ENCODE results near the gene LYRM1.
"Not testable (repeated sequence)": the region's sequence is repeated elsewhere in the genome, so short reads cannot be mapped to it uniquely, and the experiment has no call there.

Gene LYRM1

GRCh38 chr16:20857281-20857680 lies 43.3 kb upstream of the LYRM1 start:
- FAIRE-seq, result no peak
- no peak for TF ChIP-seq CTCF (IDR thresholded peaks at IDR 0.05; ENCODE audit: insufficient read depth, missing control alignments)
- no peak for DNase-seq (ENCODE audit: insufficient read length, low spot score)

GRCh38 chr16:20859229-20859628 lies 41.3 kb upstream of the LYRM1 start:
- DNase-seq (ENCODE audit: insufficient read length, low spot score) (no peak), FAIRE-seq (no peak)
- no peak for TF ChIP-seq CTCF (IDR thresholded peaks at IDR 0.05; ENCODE audit: insufficient read depth, missing control alignments)

- DNase-seq (ENCODE audit: insufficient read length, low spot score) (no peak), FAIRE-seq (no peak)
- TF ChIP-seq CTCF (IDR thresholded peaks at IDR 0.05; ENCODE audit: insufficient read depth, missing control alignments), result no peak
Observed at GRCh38 chr16:20859699-20860098, 40.9 kb upstream of the LYRM1 start.

- no peak for FAIRE-seq
- TF ChIP-seq CTCF (IDR thresholded peaks at IDR 0.05; ENCODE audit: insufficient read depth, missing control alignments), result no peak
- no peak for DNase-seq (ENCODE audit: insufficient read length, low spot score)
Observed at GRCh38 chr16:20860361-20860760, 40.2 kb upstream of the LYRM1 start.

- FAIRE-seq; DNase-seq (ENCODE audit: insufficient read length, low spot score): not testable (repeated sequence)
Observed at GRCh38 chr16:20860995-20861394, 39.6 kb upstream of the LYRM1 start.

- TF ChIP-seq CTCF (IDR thresholded peaks at IDR 0.05; ENCODE audit: insufficient read depth, missing control alignments), result no peak
- no peak for FAIRE-seq
Observed at GRCh38 chr16:20862162-20862960, 38.2 kb upstream of the LYRM1 start.

GRCh38 chr16:20864376-20864775 lies 36.2 kb upstream of the LYRM1 start:
- not testable (repeated sequence) for FAIRE-seq; DNase-seq (ENCODE audit: insufficient read length, low spot score)

More at GRCh38 chr16:20862162-20862960, 38.2 kb upstream of the LYRM1 start:
- DNase-seq (ENCODE audit: insufficient read length, low spot score), result no peak

- DNase-seq (ENCODE audit: insufficient read length, low spot score) (no peak), FAIRE-seq (no peak)
- TF ChIP-seq CTCF (IDR thresholded peaks at IDR 0.05; ENCODE audit: insufficient read depth, missing control alignments), result no peak
Observed at GRCh38 chr16:20865420-20866131, 35.0 kb upstream of the LYRM1 start.
